ENCODE measurements around the gene SOS1. TPM values are rescaled to one million over a fixed set of nuclear protein-coding genes. Genes with fewer than 3 reads are reported as not detected.
A peak's percentile ranks its signal among the peaks of the same experiment; 100 is the strongest.

The SOS1 gene
- total RNA-seq, 1 donor from 2014 or later: 26.0 TPM

DNA sequence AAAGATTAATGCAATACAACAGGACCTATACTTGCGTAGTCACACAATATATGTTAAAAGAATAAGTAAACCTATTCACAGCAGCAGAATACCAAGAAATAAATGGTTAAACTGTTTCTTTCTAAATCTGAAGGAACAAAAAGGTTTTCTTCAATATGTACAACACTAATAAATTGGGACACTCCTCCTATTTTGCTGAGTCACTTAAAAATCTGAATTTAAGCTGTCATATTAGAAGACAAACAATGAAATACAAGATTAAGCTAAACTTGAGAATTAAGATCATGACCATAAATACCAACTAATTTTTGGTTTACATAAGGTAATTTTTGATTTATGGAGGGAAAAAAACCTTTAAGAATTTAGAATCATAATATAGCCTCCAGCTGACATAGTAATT, 138.4 kb downstream of the SOS1 start:
- intact Hi-C loops (cut with micrococcal nuclease): no loop called here
- DNase-seq: no peak

GRCh38 chr2:38981670-38982357, 139.0 kb downstream of the SOS1 start:
- ATAC-seq: no peak
- DNase-seq: no peak
- intact Hi-C loops (cut with micrococcal nuclease): no loop called here

More for the DNA sequence above, 138.4 kb downstream of the SOS1 start:
- no peak for ATAC-seq

- DNase-seq (no peak), ATAC-seq (no peak)
- intact Hi-C loops (cut with micrococcal nuclease): no loop called here
These were observed 139.7 kb downstream of the SOS1 start for GRCh38 chr2:38981003-38981669.

DNA sequence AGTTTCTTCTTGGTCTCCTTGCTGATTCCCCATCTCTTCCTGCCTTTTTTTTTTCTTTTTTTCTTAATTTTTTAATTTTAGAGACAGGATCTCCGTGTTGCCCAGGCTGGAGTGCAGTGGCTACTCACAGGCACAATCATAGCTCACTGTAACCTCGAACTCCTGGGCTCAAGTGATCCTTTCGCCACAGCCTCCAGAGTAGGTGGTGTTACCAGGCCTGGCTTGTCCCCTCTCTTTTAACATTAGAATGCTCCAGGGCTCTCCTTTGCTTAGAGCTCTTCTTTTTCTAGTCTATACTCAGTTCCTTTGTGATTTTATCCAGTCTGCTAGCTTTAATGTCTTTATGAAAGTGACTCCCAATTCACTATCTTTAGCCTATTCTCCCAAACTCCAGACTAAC, 141.9 kb downstream of the SOS1 start:
- DNase-seq (no peak), ATAC-seq (no peak)
- intact Hi-C loops (cut with micrococcal nuclease): no loop called here

GRCh38 chr2:38978296-38978903, 142.5 kb downstream of the SOS1 start:
- intact Hi-C loops (cut with micrococcal nuclease): no loop called here
- DNase-seq: no peak
- no peak for ATAC-seq

GRCh38 chr2:38977047-38977446, 143.8 kb downstream of the SOS1 start:
- DNase-seq (no peak), ATAC-seq (no peak)
- intact Hi-C loops (cut with micrococcal nuclease): no loop called here

- ATAC-seq (no peak), DNase-seq (no peak)
- intact Hi-C loops (cut with micrococcal nuclease): no loop called here
These were observed 145.8 kb downstream of the SOS1 start for GRCh38 chr2:38975042-38975441.

- DNase-seq: no peak
- ATAC-seq: no peak
- intact Hi-C loops (cut with micrococcal nuclease): no loop called here
These were observed 147.6 kb downstream of the SOS1 start for GRCh38 chr2:38973266-38973665.

DNA sequence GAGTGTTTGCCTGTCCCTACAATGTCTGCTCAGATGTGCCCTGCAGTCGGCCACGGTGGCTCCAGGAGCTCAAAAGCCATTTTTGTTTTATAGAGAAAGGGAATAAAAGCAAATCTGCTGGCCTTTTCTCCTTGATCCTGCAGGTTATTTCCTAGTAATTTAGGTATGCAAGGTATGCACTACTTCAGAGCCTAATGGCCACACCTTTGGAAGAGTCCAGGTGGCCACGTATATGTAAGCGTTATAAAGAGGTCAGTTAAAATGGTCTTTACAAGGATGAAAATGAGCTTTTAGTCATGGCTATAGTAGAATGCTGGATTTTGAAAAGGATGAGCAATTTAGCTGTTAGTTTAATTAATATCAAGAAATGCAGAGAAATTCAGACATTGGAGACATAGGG, 149.5 kb downstream of the SOS1 start:
- ATAC-seq (no peak), DNase-seq (no peak)
- intact Hi-C loops (cut with micrococcal nuclease): no loop called here

DNA sequence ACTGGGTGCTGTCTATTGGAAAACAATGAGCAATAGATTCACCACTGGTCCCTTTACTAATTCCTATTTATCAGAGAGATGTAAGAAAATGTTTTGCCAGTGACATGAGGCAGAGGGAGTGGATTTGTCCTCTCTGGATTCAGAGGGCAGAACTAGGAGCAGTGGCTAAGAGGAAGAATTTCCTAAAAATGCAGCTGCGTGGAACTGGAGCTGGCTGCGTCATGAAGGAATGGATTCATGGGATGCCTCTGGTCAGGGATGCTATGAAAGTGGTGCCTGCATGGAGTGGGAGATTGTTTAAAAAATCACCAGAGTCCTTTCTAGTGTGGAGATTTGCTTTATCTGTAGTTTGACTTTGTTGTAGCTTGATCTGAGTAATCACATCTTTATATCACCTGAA, 152.8 kb downstream of the SOS1 start:
- intact Hi-C loops (cut with micrococcal nuclease): no loop called here
- DNase-seq: no peak
- no peak for ATAC-seq

DNA sequence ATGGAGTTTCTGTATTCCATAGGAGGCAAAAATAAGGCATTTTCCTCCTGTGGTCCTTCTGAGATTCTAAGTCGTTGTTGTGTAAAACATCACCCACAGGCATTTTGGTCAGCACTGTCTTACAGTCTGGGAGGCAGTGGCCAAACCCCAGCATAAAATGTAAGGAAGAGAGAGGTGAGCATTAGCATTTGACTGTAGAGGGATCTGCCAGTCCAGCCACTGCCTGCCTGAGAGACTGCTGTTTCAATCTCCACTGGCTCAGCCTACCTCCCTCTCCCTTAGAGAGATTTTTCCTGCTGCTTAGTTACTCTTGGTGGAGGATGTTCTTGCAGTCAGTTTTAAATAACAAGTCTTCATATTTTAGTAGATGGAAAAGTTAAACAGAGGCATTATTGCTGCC, 154.2 kb downstream of the SOS1 start:
- DNase-seq (no peak), ATAC-seq (no peak)
- intact Hi-C loops (cut with micrococcal nuclease): no loop called here

DNA sequence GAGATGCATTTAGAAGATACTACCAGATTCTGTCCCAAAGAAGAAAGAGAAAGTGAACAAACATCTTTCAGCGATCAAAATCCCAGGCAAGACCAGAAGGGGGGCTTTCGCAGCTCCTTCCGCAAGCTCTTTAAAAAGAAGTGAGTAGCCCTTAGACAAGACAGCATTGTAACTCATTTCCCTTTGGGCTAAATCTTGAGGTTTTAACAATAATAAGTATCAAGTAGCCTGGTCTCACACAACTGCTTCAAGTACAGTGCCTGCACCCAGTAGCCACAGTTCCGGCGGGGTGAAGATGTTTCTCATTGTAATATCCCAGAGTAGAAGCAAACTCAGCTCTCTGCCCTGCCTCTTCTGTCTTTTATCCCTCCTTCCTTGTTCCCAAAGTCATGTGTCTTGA, 154.8 kb downstream of the SOS1 start:
- ATAC-seq: no peak
- intact Hi-C loops (cut with micrococcal nuclease): no loop called here
- no peak for DNase-seq

GRCh38 chr2:38960609-38961320, 160.1 kb downstream of the SOS1 start:
- ATAC-seq: no peak
- intact Hi-C loops (cut with micrococcal nuclease): no loop called here

DNA sequence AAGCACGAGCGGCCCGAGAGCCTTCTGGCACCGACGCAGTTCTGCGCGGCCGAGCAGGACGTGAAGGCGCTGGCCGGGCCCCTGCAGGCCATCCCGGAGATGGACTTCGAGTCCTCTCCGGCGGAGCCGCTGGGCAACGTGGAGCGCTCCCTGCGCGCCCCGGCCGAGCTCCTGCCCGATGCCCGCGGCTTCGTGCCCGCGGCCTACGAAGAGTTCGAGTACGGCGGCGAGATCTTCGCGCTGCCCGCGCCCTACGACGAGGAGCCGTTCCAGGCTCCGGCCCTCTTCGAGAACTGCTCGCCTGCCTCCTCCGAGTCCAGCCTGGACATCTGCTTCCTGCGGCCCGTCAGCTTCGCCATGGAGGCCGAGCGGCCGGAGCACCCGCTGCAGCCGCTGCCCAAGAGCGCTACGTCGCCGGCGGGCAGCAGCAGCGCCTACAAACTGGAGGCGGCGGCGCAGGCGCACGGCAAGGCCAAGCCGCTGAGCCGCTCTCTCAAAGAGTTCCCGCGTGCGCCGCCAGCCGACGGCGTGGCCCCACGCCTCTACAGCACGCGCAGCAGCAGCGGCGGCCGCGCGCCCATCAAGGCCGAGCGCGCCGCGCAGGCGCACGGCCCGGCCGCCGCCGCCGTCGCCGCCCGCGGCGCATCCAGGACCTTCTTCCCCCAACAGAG, 160.8 kb downstream of the SOS1 start:
- ATAC-seq (peak; percentile 98), DNase-seq (peak; percentile 91)
- intact Hi-C loops (cut with micrococcal nuclease): no loop called here

More at GRCh38 chr2:38960609-38961320, 160.1 kb downstream of the SOS1 start:
- no peak for DNase-seq

GRCh38 chr2:38959466-38959865, 161.4 kb downstream of the SOS1 start:
- peak; percentile 28 for DNase-seq
- intact Hi-C loops (cut with micrococcal nuclease): no loop called here
- ATAC-seq: no peak

DNA sequence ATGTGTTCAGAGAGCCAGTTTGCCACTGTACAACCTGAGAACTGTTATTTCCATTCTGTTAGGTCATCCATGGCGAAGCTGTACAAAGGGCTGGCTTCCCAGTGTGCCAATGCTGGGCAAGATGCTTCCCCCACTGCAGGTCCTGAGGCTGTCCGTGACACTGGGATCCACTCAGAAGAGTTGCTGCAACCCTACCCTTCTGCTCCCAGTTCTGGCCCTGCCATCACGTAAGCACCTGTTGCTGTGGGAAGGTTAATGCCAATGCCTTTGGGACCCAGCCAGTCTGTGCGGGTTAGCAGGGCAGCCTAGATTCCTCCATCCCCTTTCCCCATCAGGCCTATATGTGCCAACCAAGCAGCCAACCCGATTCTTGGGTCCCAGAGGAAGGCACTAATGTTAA, 162.9 kb downstream of the SOS1 start:
- intact Hi-C loops (cut with micrococcal nuclease): no loop called here
- ATAC-seq (no peak), DNase-seq (no peak)

GRCh38 chr2:38951766-38952165, 169.1 kb downstream of the SOS1 start:
- intact Hi-C loops (cut with micrococcal nuclease): no loop called here
- no peak for DNase-seq
- ATAC-seq: no peak

GRCh38 chr2:38948995-38949394, 171.9 kb downstream of the SOS1 start:
- no peak for DNase-seq
- intact Hi-C loops (cut with micrococcal nuclease): loop anchor here (5.0 kb wide), 1 partner anchor 278 kb away; no protein-coding TSS in a partner anchor
- no peak for ATAC-seq

DNA sequence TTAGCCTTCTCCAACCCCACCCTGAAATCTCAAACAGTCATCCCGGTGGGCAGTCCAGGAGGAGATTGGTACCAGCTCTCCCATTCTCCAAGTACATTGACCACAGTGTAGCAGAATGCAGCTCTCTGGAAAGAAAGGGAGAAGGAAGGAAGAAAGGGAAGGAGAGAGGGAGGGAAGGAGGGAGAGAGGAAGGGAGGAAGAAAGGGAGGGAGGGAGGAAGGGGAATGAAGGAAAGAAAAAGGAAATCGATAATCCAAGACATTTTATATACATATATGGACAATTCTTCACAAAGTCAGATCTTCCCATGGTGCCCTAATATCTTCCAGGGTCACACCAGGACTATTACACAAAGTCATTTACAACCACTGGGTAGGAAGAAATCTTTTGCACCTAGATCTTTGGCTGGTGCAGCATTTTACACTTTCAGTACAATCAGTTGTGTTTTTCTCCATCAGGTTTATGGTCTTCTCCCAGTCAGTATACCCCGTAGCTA, 172.4 kb downstream of the SOS1 start:
- no peak for ATAC-seq
- no peak for DNase-seq
- intact Hi-C loops (cut with micrococcal nuclease): loop anchor here (5.0 kb wide), 1 partner anchor 279 kb away; no protein-coding TSS in a partner anchor

All from left ventricle myocardium superior (tissue), 1 donor.